Skin of body (tissue), 2 donors: ENCODE results near the gene MYO1F. TPM values are rescaled to one million over a fixed set of nuclear protein-coding genes. Genes with fewer than 3 reads are reported as not detected.

Source experiments
- DNase-seq: peaks from one replicate; lab custom pipeline; 2025; lab: John Stamatoyannopoulos, UW
- total RNA-seq: library from RNA; depleted of rRNA; stranded (reverse); fragments of >200 nt; gene quantifications from one replicate; pipeline ENCODE4 v1.2.3, GENCODE V29; 2014

MYO1F gene
- total RNA-seq, 1 donor from 2014 or later, result 12.0 TPM

- DNase-seq, result no peak
These were observed 83.1 kb downstream of the MYO1F start for GRCh38 chr19:8494158-8494557.

- no peak for DNase-seq
These were observed 85.7 kb downstream of the MYO1F start for GRCh38 chr19:8491574-8491973.

DNA sequence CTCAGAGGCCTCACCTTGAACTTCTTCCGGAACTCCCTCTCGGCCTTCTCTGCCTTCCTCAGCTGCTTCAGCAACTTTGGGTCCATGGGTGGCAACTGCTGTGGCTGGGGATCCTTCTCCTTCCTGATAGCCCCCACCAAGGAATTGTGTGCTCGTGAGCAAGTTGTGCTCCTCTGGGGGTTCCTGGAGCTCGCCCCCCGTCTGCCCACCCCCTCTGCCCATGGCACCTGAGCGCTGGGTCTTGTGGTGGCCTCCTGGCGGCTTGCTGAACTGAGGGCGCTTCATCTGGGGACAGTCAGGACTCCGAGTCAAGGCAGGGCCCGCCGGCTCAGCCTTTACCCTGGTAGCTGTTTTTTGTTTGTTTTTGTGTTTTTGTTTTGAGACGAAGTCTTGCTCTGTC is 86.4 kb downstream of the MYO1F start:
- no peak for DNase-seq

- DNase-seq, result no peak
These were observed 86.9 kb downstream of the MYO1F start for GRCh38 chr19:8490395-8490760.

- no peak for DNase-seq
These were observed 87.5 kb downstream of the MYO1F start for GRCh38 chr19:8489561-8490394.

- no peak for DNase-seq
These were observed 88.9 kb downstream of the MYO1F start for GRCh38 chr19:8488365-8488764.

GRCh38 chr19:8487137-8487851 is 89.9 kb downstream of the MYO1F start:
- DNase-seq, result no peak

DNA sequence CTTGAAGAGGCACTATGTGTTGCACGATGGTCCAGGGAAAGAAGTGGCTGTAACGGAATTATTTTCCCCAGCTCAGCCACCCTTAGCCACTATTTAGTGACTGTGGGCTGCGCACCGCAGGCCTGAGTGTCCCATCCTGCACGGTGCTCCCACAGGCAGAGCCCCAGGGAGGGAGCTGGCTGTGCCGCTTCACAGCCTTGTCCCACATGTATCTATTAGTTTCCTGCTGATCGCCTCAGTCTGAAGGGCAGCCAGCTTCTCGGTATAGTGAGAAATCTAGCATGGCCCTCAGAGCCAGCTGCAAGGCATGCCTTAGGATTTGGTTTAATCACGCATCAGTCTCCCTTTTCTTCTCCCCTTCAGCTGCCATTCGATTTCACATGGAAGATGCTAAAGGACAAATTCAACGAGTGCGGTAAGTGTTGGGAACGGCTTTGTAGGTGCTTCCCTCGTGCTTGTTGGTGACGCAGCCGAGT is 90.5 kb downstream of the MYO1F start:
- no peak for DNase-seq

GRCh38 chr19:8485561-8486371 is 91.5 kb downstream of the MYO1F start:
- no peak for DNase-seq

DNA sequence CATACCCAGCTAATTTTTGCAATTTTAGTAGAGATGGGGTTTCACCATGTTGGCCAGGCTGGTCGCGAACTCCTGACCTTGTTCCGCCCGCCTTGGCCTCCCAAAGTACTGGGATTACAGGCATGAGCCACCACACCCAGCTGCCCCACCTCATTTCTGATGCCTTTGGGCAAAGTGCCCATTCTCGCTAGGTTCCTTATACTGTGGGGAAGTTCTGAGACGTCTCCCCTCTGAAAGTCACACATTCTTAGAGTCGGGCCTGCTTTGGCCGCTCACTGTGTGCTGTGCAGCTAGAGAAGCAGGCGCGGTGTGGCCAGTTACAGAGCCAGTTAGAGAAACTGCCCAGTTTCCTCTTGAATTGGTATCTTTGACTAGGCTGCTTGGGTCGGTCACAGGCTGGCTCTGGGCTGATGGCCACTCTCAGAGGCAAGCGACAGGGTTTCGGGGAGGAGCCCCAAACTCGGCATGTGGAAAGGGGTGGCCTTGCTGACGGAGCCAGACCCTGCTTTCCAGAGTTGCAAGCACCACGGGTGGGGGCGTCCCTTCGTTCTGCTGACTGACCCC is 92.8 kb downstream of the MYO1F start:
- no peak for DNase-seq

DNA sequence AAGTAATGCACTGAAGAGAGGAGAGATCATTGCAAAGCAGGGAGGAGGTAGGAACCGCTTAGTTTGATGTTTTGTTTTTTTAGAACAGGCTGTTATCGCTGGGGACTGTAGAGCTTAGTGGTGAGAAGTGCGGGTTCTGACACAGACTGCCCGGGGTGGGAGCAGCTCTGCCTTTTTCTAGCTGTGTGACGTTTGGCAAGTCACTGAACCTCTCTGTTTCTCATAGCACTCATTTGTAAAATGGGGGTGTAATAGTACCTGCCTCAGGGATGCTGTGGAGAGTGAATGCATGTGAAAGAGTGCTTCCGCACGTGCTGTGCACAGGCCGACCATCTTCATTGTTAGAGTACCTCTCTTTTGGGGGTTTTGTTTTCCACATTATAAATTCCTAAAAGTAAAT is 94.1 kb downstream of the MYO1F start:
- no peak for DNase-seq

GRCh38 chr19:8482696-8483095 is 94.5 kb downstream of the MYO1F start:
- DNase-seq, result no peak

DNA sequence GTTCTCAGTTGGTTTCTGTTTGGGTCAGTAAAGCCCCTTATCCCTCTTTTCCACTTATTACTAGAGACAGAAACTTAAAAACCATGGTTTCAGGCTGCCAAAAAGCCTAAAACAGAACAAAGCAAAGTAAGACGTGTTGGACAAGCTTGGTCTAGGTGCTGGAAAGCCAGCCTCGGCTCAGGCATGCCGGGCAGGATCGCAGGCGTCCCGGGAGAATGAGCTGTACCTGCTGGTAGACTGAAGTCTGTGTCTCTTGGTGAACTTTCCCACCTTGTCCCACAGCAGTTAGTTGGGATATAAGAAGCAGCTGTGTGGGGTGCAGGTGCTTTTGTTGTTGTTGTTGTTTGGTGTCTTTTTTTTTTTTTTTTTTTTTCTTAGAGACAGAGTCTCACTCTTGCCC is 95.6 kb downstream of the MYO1F start:
- DNase-seq, result no peak

- DNase-seq, result no peak
These were observed 96.0 kb downstream of the MYO1F start for GRCh38 chr19:8481201-8481600.

GRCh38 chr19:8478598-8478997 is 98.6 kb downstream of the MYO1F start:
- no peak for DNase-seq

- DNase-seq, result no peak
These were observed 99.4 kb downstream of the MYO1F start for GRCh38 chr19:8477889-8478288.

- DNase-seq, result no peak
These were observed 100.7 kb downstream of the MYO1F start for GRCh38 chr19:8476524-8476923.

- no peak for DNase-seq
These were observed 102.2 kb downstream of the MYO1F start for GRCh38 chr19:8475005-8475404.

DNA sequence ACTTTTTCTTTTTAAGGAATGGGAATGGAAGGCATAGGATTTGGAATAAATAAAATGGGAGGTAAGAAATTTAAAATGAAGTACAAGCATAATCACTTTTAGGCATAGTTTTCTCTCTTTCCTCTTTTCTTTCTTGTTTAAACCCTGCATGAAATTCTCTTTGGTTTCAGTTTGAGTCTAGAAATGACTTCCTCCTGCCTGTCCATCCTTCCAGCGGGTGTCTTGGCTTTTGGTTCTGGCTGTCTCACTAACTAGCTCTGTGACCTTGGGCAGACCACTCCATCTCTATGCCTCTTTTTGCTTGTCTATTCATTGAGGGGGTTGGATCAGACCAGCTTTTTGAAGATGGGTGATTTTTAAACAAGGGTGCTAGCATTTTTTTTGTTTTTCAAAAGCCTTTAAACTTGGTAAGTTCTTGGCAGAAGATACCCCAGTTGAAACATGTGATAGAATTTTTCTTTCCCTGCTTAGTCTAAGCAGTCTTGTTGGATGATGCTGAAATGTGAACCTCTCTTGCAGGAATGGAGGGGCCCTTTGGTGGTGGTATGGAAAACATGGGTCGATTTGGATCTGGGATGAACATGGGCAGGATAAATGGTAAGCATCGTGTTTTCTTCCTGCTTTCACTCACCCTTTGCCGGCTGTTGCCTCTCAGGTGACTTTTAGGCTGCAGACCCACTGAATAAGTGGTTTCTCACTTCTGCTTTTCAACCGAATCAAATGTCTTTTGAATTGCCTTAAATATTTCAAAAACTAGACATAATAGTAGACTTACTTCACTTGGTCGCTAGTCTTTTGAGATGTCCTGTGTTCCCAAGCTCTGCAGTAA is 103.4 kb downstream of the MYO1F start:
- no peak for DNase-seq
